ENCODE data around the gene AXIN1. TPM values are rescaled to one million over a fixed set of nuclear protein-coding genes. Genes with fewer than 3 reads are reported as not detected.
A peak's percentile ranks its signal among the peaks of the same experiment; 100 is the strongest.
"Not testable (repeated sequence)": the region's sequence is repeated elsewhere in the genome, so short reads cannot be mapped to it uniquely, and the experiment has no call there.

AXIN1 gene
- total RNA-seq, 2 donors from 2014 or later, result 16.2 to 18.4 TPM

DNA sequence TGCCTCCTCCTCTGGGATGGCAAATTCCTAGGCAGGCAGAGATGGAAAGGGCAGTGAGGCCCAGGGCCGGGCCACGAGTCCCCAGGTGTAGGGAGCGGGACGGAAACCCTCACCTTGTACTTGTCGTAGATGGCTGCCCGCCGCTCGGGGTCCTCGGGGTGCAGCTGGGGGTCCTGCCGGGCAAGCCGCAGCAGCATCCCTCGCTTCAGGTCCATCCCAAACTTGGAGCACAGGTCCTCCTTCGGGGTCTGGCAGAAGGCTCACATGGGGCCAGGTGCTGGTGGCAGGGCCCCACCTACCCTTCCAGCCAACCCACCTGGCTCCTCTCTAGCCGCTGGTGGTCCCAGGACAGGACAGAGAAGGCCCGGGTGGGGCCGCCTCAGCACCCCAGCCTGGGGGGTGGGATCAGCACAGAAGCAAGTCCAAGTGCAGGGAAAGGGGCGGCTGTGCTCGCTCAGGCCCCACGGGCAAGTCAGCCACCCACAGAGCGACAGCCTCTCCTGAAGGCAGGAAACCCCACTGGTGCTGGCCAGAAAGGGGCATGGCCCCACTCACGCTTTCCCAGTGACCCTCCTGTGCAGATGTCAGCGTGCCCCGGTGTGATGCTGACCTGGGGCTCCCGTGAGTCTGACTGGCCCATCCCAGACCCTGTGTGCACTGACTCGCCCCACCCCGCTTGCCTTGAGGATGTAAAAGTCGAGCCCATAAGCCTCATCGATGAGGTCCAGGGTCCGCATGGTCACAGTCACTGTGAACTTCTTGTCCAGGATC is 16.1 kb upstream of the AXIN1 start:
- peaks cover 6% of the 10 kb centered on the region for H3K4me1 Mint-ChIP-seq
- H3K9me3 Mint-ChIP-seq, result no peaks in the 10 kb centered on the region
- ATAC-seq (replicated peaks), result no peak
- H3K36me3 Mint-ChIP-seq (ENCODE audit: low read depth), result peaks cover 40% of the 10 kb centered on the region
- no peak overlapping the region for H3K4me3 Mint-ChIP-seq
- no peaks in the 10 kb centered on the region for H3K27me3 Mint-ChIP-seq
- H3K27ac Mint-ChIP-seq, result no peak overlapping the region

DNA sequence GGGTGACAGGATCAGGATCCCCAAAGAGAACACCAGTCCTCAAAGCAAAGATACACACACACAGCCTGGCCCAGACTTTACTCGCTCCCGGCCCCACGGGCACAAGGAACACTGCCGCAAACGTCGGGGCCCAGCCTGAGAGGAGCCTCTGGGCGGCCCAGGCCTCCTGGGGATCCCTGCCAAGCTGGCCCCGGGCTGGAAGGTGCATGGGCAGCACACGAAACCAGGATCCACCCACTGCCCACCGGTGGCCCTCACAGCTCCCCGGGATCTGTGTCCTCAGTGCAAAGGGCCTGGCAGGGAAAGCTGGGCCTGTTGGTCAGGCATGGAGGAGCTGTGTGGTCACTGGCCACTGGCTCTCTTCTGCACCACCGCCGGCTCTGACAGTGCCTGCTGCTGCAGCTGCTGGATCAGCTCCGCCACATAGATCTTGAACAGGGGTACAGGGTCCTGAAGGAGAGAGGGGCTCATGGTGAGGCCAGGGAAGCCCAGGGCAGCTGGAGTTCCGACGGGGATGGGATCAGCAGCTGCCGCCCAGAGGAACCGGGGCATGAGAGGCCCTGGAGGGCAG is 14.9 kb upstream of the AXIN1 start:
- H3K4me3 Mint-ChIP-seq, result no peak overlapping the region
- H3K27ac Mint-ChIP-seq, result no peak overlapping the region
- no peaks in the 10 kb centered on the region for H3K9me3 Mint-ChIP-seq
- peaks cover 37% of the 10 kb centered on the region for H3K36me3 Mint-ChIP-seq (ENCODE audit: low read depth)
- H3K4me1 Mint-ChIP-seq, result peaks cover 6% of the 10 kb centered on the region
- ATAC-seq (replicated peaks), result no peak
- H3K27me3 Mint-ChIP-seq, result no peaks in the 10 kb centered on the region

DNA sequence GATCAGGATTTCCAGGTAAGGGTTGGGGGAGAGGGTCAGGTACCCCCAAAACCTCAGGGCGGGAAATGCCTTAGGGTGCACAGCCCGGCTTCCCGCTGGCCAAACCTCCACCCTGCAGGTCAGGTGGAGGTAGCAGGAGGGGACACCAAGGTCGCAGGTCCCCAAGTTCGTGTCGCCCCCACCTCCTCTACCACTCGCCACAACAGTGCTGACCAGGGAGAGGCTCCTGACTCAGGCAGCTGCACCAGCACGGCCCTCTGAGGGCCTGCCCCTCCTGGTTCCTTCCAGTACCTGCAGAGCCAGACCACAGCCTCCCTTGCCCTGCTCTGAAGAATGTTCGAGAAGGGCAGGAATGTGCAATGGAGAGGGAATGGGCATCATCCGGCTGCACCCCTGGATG is 14.0 kb upstream of the AXIN1 start:
- H3K4me3 Mint-ChIP-seq, result no peak overlapping the region
- peaks cover 37% of the 10 kb centered on the region for H3K36me3 Mint-ChIP-seq (ENCODE audit: low read depth)
- no peaks in the 10 kb centered on the region for H3K9me3 Mint-ChIP-seq
- no peak overlapping the region for H3K27ac Mint-ChIP-seq
- ATAC-seq (replicated peaks), result no peak
- no peaks in the 10 kb centered on the region for H3K27me3 Mint-ChIP-seq
- H3K4me1 Mint-ChIP-seq, result peaks cover 6% of the 10 kb centered on the region

DNA sequence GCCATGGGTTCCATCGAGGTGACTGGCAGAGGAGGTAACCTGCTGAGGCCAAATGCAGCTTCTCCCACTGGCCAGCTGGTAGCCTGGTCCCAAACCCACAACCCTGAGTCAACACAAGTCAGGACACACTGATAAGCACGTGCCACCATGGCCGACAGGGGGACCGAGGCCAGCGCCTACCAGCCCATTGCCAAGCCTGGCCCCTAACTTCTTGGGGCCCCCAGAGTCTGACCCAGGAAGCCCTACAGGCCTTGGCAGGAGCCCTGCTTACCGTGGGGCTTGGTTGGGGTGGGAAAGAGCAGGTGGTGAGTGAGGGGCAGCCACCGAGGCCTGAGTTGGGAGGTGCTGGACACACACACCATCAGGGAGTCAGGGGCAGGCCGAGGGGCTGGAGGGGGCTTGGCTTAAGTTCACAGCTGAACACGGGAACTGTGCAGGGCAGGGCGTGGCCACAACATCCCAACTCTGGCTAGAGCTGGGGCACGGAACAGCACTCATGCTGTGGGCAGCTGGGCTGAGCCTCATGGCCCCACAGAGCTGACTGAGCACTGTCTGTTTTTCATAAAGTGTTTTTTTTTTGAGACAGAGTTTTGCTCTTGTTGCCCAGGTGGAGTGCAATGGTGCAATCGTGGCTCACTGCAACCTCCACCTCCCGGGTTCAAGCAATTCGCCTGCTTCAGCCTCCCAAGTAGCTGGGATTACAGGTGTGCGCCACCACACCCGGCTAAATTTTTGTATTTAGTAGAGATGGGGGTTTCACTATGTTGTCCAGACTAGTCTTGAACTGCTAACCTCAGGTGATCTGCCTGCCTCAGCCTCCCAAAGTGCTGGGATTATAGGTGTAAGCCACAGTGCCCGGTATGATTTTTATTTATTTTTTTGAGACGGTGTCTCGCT is 12.3 kb upstream of the AXIN1 start:
- peaks cover 26% of the 10 kb centered on the region for H3K36me3 Mint-ChIP-seq (ENCODE audit: low read depth)
- H3K27ac Mint-ChIP-seq, result no peak overlapping the region
- no peak for ATAC-seq (replicated peaks)
- no peaks in the 10 kb centered on the region for H3K27me3 Mint-ChIP-seq
- H3K9me3 Mint-ChIP-seq, result no peaks in the 10 kb centered on the region
- no peak overlapping the region for H3K4me3 Mint-ChIP-seq
- no peaks in the 10 kb centered on the region for H3K4me1 Mint-ChIP-seq

DNA sequence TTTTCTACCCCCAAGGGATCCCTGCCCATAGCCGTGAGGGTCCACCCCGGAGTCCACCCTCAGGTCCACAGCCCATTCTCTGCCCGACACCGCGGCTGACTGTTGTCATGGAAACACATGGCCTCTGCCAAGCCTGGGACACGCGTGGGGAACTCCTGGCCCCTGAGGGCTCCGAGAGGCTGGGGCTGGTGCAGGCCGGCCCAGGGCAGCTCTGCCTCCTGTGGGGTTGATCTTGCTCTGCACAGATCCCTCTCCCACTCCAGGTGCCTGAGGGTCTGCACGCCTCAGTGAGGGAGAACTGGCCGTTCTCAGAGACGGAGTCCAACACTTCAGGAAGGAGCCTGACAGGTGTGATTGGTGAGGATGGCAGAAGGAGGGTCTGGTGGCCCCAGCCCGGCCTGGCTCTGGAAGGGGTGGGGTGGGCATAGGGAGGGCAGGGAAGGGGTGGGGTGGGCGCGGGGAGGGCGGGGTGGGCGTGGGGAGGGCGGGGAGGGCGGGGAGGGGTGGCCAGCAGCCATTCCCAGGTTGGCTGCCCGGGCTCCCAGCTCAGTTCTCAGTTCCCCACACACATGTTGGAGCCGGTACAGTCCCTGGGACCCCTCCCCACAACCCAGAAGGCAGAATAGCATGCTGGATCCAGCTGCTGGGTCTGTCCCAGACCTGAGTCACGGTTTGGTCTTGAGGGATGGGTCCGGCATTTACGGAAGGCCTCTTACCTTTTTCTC is 11.4 kb upstream of the AXIN1 start:
- Mint-ChIP-seq H3K36me3 (ENCODE audit: low read depth) (peaks cover 17% of the 10 kb centered on the region), H3K27me3 (no peaks in the 10 kb centered on the region), H3K4me3 (no peak overlapping the region), H3K27ac (no peak overlapping the region), H3K4me1 (no peaks in the 10 kb centered on the region), H3K9me3 (no peaks in the 10 kb centered on the region)
- ATAC-seq (replicated peaks), result no peak

DNA sequence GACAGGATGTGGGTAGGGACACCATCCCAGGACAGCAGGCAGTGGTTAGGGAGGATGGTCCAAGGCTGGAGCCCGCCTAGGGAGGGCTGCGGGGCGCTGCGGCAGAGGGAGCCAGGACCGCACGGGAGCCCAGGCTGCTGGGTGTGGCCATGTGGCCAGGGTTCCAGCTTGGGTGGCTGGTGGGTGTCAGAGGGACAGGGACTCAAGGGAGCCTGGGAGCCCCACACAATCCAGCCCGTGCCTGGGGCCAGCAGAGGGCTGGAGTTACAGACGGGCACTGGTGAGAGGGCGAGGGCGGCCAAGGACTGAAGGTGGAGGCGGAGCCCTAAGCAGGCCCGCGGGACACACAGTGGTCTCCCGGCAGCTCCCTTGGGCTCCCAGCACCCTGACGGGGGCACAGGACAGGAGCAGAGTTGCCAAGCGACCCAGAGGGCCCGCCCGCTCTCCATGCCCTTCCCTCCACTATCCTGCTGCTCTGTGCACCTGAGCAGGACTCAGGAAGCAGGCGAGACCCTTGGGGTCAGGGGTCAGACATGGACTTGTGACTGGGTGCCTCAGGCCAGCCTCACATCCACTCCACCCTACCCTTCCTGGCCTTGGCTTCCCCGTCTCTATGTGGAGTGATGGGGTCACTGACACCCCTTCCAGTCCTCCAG is 10.7 kb upstream of the AXIN1 start:
- no peaks in the 10 kb centered on the region for H3K9me3 Mint-ChIP-seq
- peaks cover 14% of the 10 kb centered on the region for H3K36me3 Mint-ChIP-seq (ENCODE audit: low read depth)
- H3K4me3 Mint-ChIP-seq, result no peak overlapping the region
- no peaks in the 10 kb centered on the region for H3K4me1 Mint-ChIP-seq
- H3K27me3 Mint-ChIP-seq, result no peaks in the 10 kb centered on the region
- no peak overlapping the region for H3K27ac Mint-ChIP-seq
- ATAC-seq (replicated peaks), result no peak

DNA sequence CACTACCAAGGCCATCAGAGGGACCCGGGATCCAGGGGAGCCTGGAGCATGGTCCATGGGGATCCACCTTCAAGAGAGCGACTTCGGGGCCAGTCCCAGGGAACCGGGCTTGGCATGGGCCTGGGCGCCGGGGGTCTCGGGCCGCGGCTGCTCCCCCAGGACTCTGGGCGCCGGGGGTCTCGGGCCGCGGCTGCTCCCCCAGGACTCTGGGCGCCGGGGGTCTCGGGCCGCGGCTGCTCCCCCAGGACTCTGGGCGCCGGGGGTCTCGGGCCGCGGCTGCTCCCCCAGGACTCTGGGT is 10.1 kb upstream of the AXIN1 start:
- H3K36me3 Mint-ChIP-seq (ENCODE audit: low read depth), result peaks cover 13% of the 10 kb centered on the region
- H3K9me3 Mint-ChIP-seq; ATAC-seq (replicated peaks); H3K4me3 Mint-ChIP-seq; H3K4me1 Mint-ChIP-seq; H3K27me3 Mint-ChIP-seq; H3K27ac Mint-ChIP-seq: not testable (repeated sequence)

DNA sequence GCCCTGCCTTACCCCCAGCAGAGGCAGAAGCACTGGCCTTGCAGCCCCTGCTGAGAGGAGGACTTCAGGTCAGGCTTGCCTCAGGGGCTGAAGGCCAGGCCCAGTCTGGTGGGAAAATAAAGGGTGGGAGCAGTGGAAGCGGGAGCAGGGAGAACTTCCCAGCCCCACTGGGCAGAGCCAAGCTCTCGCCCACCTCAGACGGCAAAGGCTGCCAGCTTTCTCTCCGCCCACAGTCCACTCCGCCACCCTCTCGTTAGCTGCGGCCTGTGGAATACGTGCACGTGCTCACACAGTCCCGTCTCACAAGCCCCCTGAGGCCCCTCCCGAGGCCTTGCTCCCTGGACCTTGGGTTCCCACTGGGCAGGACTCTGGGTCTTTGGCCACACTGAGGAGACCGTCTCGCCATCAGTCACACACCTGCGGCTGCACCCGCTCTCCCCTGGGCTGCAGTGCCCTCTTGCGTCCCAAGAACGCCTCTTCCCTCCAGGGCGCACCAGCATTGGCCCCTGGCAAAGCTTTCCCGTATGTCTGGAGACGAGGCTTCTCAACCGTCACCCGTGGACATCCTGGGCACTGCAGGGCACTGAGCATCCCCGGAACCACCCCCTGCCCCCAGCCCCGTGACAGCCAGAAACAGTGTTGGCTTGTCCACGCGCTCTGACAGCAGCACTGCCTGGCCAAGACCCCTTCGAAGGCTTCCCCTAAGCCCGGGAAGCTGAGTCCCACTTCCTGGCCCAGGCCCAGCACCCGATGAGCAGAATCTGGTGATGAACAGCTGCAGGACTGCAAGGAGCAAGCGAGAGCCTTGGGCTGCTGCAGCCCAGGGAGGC is 9.6 kb upstream of the AXIN1 start:
- H3K4me1 Mint-ChIP-seq, result no peaks in the 10 kb centered on the region
- ATAC-seq (replicated peaks), result peak; percentile 94
- H3K36me3 Mint-ChIP-seq (ENCODE audit: low read depth), result peaks cover 7% of the 10 kb centered on the region
- no peaks in the 10 kb centered on the region for H3K27me3 Mint-ChIP-seq
- no peak overlapping the region for H3K27ac Mint-ChIP-seq
- no peaks in the 10 kb centered on the region for H3K9me3 Mint-ChIP-seq
- H3K4me3 Mint-ChIP-seq, result peak overlapping the region; percentile 42

DNA sequence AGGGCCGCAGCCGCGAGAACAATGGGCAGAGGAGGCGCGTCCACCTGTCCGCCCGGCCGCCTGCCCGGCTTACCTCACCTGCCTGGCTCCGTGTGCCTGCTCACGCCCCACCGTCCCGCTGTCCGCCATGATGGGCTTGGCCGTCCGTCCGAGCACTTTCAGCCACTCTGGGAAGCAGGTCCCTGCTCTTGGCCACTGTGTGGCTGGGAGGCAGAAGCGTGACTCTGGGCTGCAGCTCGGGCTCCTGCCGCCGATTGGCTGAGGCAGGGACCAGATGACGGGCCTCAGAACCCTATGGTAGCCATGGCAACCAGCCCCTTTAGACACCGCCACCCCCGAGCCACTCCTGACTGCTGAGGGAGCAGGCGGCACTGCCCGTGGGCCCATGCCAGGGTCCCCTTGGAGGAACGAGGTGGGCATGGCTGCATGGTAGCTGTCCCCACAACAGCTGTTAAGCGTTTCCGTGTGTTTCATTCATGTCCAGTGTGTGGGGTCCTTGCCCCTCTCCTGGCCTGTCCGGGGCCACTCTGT is 8.9 kb upstream of the AXIN1 start:
- no peak for ATAC-seq (replicated peaks)
- Mint-ChIP-seq H3K4me1 (no peaks in the 10 kb centered on the region), H3K36me3 (ENCODE audit: low read depth) (peaks cover under 1% of the 10 kb centered on the region), H3K9me3 (no peaks in the 10 kb centered on the region), H3K4me3 (no peak overlapping the region), H3K27ac (no peak overlapping the region), H3K27me3 (no peaks in the 10 kb centered on the region)

DNA sequence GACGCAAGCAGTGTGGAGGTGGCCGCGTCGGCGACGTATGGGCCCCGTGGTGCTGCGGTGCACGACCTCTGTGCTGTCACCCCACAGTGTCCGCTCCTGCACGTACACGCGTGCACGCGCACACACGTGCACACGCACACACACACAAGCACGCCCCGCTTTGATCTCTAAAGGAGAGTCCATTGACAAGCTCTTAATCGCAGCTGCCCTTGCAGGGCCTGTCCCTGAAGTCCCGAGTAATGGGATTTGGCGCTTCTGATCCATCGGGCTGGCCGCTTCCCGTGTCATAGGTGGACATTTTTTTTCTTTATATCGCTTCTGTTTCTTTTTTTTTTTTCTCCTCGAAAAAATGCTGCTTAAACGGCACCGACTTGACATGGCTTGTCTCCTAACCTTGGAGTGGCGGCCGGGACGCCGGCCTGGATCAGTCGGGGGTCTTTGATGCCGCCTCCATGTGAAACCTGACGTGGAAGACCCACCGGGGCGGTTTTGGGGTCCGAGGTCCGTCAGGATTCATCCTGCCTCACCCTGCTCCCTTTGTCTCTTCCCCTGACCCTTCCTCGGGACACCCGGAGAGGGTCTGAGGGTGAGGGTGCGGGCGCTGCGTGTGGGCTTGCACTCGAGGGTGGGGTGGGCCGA is 8.3 kb upstream of the AXIN1 start:
- no peaks in the 10 kb centered on the region for H3K27me3 Mint-ChIP-seq
- no peaks in the 10 kb centered on the region for H3K4me1 Mint-ChIP-seq
- H3K36me3 Mint-ChIP-seq (ENCODE audit: low read depth), result no peaks in the 10 kb centered on the region
- no peak overlapping the region for H3K4me3 Mint-ChIP-seq
- no peaks in the 10 kb centered on the region for H3K9me3 Mint-ChIP-seq
- no peak overlapping the region for H3K27ac Mint-ChIP-seq
- ATAC-seq (replicated peaks), result no peak

DNA sequence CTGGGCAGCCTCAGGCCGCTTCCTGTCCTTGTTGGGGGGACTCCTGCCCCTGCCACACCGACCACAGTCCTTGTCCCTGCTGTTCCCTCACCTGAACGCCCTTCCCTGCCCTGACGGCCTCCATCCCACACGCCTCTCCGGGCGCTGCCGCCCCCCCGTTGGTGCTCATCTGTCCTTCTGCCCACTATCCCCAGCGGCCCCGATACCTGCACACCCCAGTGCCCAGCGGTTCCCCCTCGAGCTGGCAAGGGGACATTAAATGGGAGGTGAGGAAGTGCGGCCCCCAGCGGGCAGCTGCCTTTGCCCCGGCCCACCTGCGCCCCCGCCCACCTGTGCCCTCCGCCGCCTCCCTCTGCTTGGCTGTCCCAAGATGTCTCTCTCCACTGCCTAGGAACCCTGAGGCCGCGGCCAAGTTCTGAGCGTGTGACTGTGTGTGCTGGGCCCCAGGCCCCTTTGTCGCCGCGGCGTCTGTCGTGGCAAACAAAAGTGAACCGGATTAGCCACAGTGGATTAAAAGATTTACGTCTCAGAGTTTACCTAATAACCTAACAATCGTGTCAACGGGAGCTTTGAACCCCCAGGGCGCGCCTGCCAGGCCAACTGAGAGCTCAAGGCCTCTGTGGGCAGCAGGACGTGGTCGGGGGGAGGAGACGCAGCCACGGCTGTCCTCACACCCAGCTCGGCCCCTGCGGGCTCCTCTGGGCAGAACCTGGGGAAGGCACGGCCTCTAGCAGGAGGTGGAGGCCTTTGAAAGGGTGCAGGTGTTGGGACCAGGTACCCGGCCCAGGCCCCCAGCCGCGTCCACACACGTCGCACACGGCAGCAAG is 7.6 kb upstream of the AXIN1 start:
- no peaks in the 10 kb centered on the region for H3K4me1 Mint-ChIP-seq
- H3K27ac Mint-ChIP-seq, result no peak overlapping the region
- no peaks in the 10 kb centered on the region for H3K36me3 Mint-ChIP-seq (ENCODE audit: low read depth)
- H3K9me3 Mint-ChIP-seq, result no peaks in the 10 kb centered on the region
- H3K27me3 Mint-ChIP-seq, result no peaks in the 10 kb centered on the region
- ATAC-seq (replicated peaks), result no peak
- H3K4me3 Mint-ChIP-seq, result no peak overlapping the region

DNA sequence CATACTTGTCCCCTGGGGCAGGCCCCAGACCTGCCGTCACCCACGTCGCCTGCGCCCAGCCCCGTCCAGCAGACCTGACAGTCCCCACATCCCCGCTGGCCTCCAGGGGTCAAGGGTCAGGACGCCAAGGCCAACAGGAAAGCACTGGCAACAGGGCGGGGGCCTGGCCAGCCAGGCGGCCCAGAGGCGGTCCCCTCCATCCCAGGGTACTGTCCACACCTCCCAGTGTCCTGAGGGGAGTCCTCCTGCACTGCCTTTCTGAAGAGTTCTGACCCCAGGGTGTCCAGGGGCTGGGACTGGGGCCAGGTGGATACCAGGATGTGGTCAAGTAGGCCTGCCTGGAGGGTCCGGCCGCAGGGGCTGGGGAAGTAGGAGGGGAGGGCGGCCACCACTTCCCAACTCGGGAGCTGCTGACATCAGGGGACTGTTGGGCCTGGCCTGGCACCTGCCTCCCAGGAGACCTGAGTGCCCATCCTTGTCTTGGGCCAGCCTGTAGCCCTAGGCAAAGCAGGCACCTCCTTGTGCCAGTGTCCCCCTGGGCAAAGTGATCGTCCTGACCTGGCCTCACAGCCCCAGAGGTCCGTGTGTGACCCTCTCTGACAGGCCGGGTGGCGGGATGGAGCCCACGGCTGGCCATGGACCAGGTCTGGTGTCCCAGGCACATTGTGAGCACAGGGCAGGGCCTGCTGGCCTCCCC is 6.7 kb upstream of the AXIN1 start:
- H3K36me3 Mint-ChIP-seq (ENCODE audit: low read depth), result no peaks in the 10 kb centered on the region
- peaks cover 3% of the 10 kb centered on the region for H3K4me1 Mint-ChIP-seq
- ATAC-seq (replicated peaks), result no peak
- H3K27me3 Mint-ChIP-seq, result no peaks in the 10 kb centered on the region
- H3K27ac Mint-ChIP-seq, result no peak overlapping the region
- H3K9me3 Mint-ChIP-seq, result no peaks in the 10 kb centered on the region
- H3K4me3 Mint-ChIP-seq, result no peak overlapping the region
